VCaP (cell line): ENCODE data around the gene FAM177A1.
A peak's percentile ranks its signal among the peaks of the same experiment; 100 is the strongest.
"Not testable (repeated sequence)": the region's sequence is repeated elsewhere in the genome, so short reads cannot be mapped to it uniquely, and the experiment has no call there.

Experiments
- H3K27ac ChIP-seq: fragments of 450-650 bp; 2 replicates; pipeline ENCODE4 v1.5.1; 2017
- TF ChIP-seq, protein P1 (sequence below): fragments of 450-650 bp; conservative IDR thresholded peaks from 2 replicates; pipeline ENCODE4 v1.5.1; 2017; ENCODE audit warnings: mild to moderate bottlenecking, moderate library complexity

FAM177A1 gene

DNA sequence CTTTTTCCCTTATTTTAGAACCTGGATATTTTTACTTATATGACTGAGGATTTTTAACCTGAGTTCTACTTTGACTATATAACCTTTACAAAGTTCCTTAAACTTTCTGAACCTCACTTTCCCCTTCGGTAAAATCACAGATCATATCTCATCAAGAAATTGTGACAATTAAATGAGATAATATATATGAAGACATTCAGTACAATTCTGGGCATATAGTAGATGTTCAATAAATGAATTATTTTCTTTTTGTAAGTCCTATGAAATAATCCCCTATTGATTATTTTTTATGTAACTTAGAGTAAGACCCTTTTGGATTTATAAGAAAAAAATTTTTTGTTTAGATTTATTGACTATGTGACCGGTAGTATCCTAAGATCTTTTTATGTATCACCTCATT, 17.6 kb upstream of the FAM177A1 start:
- no peak overlapping the region for H3K27ac ChIP-seq
- TF ChIP-seq, protein P1, sequence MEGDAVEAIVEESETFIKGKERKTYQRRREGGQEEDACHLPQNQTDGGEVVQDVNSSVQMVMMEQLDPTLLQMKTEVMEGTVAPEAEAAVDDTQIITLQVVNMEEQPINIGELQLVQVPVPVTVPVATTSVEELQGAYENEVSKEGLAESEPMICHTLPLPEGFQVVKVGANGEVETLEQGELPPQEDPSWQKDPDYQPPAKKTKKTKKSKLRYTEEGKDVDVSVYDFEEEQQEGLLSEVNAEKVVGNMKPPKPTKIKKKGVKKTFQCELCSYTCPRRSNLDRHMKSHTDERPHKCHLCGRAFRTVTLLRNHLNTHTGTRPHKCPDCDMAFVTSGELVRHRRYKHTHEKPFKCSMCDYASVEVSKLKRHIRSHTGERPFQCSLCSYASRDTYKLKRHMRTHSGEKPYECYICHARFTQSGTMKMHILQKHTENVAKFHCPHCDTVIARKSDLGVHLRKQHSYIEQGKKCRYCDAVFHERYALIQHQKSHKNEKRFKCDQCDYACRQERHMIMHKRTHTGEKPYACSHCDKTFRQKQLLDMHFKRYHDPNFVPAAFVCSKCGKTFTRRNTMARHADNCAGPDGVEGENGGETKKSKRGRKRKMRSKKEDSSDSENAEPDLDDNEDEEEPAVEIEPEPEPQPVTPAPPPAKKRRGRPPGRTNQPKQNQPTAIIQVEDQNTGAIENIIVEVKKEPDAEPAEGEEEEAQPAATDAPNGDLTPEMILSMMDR, result no peak

DNA sequence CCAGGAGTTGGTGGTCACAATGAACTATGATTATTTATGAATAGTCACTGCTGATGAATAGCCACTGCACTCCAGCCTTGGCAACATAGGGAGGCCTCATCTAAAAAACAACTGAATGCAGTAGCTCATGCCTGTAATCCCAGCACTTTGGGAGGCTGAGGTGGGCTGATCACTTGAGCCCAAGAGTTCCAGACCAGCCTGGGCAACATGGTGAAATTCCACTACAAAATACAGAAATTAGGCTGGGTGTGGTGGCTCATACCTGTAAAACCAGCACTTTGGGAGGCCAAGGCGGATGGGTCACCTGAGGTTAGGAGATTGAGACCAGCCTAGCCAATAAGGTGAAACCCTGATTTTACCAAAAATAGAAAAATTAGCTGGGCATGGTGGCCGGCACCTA, 13.5 kb upstream of the FAM177A1 start:
- TF ChIP-seq, protein P1, result no peak
- H3K27ac ChIP-seq, result no peak overlapping the region

DNA sequence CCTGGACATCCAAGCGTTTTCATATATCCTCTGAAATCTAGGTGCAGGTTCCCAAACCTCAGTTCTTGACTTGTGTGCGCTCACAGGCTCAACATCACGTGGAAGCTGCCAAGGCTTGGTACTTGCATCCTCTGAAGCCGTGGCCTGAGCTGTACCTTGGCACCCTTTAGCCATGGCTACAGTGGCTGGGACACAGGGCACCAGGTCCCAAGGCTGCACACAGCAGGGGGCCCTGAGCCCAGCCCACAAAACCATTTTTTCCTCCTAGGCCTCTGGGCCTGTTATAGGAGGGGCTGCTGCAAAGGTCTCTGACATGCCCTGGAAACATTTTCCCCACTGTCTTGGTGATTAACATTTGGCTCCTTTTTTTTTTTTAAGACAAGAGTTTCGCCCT, 11.6 kb upstream of the FAM177A1 start:
- TF ChIP-seq, protein P1, result no peak

DNA sequence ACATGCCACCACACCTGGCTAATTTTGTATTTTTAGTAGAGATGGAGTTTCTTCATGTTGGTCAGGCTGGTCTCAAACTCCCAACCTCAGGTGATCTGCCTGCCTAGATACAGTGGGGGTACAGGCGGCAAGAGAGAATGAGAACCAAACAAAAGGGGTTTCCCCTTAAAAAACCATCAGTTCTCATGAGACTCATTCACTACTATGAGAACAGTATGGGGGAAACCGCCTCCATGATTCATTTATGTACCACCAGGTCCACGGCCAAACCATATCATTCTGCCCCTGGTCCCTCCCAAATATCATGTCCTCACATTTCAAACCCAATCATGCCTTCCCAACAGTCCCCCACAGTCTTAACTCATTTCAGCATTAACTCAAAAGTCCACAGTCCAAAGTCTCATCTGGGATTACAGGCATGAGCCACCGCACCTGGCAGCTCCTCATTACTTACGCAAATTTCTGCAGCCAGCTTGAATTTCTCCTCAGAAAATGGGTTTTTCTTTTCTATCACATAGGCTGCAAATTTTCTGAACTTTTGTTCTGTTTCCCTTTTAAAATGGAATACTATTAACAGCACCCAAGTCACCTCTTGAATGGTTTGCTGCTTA, 11.0 kb upstream of the FAM177A1 start:
- not testable (repeated sequence) for H3K27ac ChIP-seq

More for the DNA sequence above, 11.6 kb upstream of the FAM177A1 start:
- no peak overlapping the region for H3K27ac ChIP-seq

DNA sequence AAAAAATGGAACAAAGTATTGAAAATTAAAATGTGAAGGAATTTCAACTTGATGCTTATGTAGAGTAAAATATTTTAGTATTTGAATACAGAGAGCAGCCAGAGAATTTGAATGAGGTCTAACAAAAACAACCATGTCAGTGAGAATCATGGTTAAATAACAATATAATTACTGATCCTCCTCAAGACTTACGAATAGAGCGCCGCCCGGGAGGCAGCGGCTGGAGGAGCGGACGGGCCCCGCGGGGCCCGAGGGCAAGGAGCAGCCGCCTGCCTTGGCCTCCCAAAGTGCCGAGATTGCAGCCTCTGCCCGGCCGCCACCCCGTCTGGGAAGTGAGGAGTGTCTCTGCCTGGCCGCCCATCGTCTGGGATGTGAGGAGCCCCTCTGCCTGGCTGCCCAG, 7.8 kb upstream of the FAM177A1 start:
- not testable (repeated sequence) for H3K27ac ChIP-seq

DNA sequence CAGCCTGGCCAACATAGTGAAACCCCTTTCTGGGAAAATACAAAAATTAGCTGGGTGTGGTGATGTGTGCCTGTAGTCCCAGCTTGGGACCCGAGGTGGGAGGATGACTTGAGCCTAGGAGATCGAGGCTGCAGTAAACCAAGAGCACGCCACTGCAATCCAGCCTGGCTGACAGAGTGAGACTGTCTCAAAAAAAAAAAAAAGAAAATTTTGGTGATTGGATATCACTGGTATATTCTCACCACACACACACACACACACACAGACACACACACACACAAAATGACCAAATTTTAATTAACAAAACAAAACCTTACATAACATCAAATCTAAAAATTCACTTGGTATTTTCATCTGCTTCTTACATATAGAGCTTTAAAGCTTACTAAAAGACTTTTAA, 3.4 kb upstream of the FAM177A1 start:
- no peak overlapping the region for H3K27ac ChIP-seq
- TF ChIP-seq, protein P1, result no peak

DNA sequence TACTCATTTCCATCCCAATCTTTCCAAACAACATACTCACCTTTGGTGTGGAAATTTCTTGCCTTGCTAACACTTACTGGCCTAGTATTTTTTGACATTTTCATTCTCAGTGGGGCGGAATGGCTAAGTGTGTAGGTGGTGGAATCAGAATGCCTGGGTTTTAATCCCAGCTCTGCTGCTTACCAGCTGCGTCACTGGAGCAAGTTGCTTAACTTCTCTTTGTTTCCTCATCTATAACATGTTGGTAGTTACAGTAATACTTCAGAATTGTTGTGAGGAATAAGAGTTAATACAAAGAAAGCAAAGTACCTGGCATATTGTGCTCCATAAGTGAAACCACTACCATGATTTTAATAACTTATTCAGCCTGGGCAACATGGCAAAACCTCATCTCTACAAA, 3.0 kb upstream of the FAM177A1 start:
- no peak overlapping the region for H3K27ac ChIP-seq
- TF ChIP-seq, protein P1, result no peak

DNA sequence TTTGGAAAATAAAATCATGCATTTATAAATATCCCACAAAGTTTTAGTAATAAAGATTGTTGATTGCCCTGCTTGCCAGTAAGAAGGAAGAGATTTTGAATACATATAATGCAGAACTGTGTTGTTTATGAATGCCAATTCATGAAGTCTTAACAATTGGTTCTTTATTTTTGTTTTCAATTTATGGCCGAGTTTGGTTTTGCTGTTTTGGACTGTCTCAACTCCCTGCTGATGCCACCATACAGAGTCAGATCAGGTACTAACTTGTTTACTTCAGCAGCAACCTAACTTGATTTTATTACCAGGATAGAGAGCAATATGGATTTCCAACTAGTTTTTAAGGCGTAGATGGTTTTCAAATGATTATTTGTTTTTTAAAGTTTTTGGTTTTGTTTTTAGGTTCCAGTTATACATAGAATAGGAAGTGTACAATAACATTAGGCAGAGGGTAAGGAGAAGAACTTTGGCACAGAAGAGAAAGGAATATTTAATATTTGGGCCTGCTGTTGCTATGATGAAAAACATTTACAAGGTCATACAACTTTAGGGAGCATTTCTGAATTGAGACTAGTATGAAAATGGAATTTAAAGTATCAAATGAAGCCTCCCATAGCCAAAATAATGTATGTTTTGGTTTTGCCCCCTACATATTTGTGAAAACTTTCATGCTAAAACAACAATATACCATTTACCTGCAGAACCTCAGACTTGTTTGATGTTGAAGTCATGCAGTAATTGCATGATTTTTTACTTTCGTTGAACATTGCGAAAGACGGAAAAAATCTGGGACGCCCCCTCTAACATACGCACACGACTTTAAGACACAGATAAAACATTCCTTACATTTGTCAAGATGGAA, 904 bp upstream of the FAM177A1 start:
- H3K27ac ChIP-seq, result peak overlapping the region; percentile 88
- TF ChIP-seq, protein P1, result no peak
